Brain microvascular endothelial cell (primary cell): Measurements from ENCODE around the gene GALNT16.

Experiments used
- DNase-seq: peaks from one replicate; pipeline ENCODE4 v3.0.0-alpha.2; 2020
- H3K27ac ChIP-seq: fragments of 250-450 bp; sonication (Bioruptor Pico); 2 replicates; pipeline ENCODE4 v1.5.1; 2020; ENCODE audit warnings: mild to moderate bottlenecking, moderate library complexity
- H3K27me3 ChIP-seq: fragments of 250-450 bp; sonication (Bioruptor Pico); replicated peaks from 2 replicates; pipeline ENCODE4 v1.5.1; 2020; ENCODE audit warnings: mild to moderate bottlenecking
- H3K36me3 ChIP-seq: fragments of 250-450 bp; sonication (Bioruptor Pico); replicated peaks from 2 replicates; pipeline ENCODE4 v1.5.1; 2020; ENCODE audit warnings: mild to moderate bottlenecking
- H3K4me3 ChIP-seq: 2 replicates; pipeline ENCODE4 v1.5.1; 2011; ENCODE audit warnings: low read depth, mild to moderate bottlenecking, control low read depth, low read length, moderate library complexity
- in situ Hi-C: cut with HindIII; loops from 2 replicates; pipeline ENCODE4 v1.10.0; 2017; ENCODE audit warnings: low sequenced_read_pairs, low pct_ligation_motif_present
- TF ChIP-seq, protein P1 (sequence below): IDR thresholded peaks from 2 replicates; pipeline ENCODE4 v1.5.1; 2011; ENCODE audit warnings: low read depth, mild to moderate bottlenecking, moderate library complexity, low read length, control low read depth, inconsistent platforms; ENCODE audit errors: missing control alignments

The GALNT16 gene

DNA sequence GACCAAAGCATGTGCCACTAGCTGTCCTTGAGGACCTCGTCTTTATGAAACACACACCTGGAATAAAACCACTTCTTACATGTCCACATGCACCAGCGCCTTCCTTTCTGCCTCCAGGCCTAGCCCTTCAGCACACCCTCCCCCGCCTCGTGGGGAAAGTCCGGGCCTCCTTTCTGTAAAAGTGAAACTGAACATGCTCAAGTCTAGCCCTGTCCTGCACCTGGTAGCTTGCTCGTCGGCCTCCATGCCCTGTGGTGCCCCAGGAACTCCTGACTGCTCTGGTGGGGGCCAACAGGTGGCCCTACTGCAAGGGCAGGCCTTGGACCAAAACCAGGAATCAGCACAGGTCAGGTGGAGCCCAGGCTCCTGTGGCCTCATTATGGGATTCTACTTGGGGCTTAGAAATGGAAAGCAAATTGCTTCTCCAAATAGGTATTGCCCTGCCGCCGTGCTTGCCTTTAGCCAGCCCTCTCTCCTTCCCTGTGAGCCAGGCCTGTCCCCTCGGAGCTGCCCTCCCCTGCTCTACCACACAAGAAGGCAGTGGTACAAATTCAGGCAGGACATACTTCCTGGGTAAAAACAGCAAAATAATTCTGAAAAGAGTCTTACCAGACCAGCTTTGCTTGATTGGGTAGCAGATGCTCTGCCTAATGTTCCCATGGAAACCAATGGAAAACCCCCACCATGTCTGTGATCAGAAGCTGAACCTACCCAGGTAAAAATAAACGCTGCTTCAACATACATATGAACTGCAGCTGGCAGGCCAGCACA lies 94.6 kb downstream of the GALNT16 start:
- in situ Hi-C loops = no loop called here

DNA sequence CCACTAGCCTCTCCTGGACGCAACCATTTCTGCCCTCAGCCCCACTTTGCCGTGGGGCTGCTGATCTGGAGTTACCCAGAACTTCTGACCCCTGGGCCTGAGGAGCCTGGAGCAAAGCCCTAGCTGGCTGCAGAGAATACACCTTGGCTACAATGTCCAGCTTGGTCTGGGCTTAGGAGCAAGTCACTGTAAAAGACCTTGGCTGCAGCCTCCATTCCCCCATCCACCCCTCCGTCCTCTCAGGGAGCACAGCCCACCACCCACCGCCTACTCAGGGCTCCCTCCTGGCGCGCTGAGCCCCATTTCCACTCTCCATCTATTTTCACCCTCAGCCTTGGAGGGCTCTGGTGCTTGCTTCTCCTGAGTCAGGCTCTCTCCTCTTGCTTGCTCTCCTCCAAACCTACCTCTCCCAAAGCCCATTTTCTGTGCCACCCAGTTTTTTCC lies 95.2 kb downstream of the GALNT16 start:
- H3K4me3 ChIP-seq = no peak overlapping the region
- TF ChIP-seq, protein P1, sequence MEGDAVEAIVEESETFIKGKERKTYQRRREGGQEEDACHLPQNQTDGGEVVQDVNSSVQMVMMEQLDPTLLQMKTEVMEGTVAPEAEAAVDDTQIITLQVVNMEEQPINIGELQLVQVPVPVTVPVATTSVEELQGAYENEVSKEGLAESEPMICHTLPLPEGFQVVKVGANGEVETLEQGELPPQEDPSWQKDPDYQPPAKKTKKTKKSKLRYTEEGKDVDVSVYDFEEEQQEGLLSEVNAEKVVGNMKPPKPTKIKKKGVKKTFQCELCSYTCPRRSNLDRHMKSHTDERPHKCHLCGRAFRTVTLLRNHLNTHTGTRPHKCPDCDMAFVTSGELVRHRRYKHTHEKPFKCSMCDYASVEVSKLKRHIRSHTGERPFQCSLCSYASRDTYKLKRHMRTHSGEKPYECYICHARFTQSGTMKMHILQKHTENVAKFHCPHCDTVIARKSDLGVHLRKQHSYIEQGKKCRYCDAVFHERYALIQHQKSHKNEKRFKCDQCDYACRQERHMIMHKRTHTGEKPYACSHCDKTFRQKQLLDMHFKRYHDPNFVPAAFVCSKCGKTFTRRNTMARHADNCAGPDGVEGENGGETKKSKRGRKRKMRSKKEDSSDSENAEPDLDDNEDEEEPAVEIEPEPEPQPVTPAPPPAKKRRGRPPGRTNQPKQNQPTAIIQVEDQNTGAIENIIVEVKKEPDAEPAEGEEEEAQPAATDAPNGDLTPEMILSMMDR = no peak
- H3K27me3 ChIP-seq = no peaks in the 10 kb centered on the region
- in situ Hi-C loops = no loop called here
- no peaks in the 10 kb centered on the region for H3K36me3 ChIP-seq
- no peak overlapping the region for H3K27ac ChIP-seq
- no peak for DNase-seq

More for the DNA sequence above, 94.6 kb downstream of the GALNT16 start:
- TF ChIP-seq, protein P1 = no peak
- Histone ChIP-seq H3K27ac (no peak overlapping the region), H3K36me3 (no peaks in the 10 kb centered on the region), H3K4me3 (no peak overlapping the region), H3K27me3 (no peaks in the 10 kb centered on the region)
- DNase-seq = no peak

- Histone ChIP-seq H3K27me3 (no peaks in the 10 kb centered on the region), H3K27ac (no peak overlapping the region), H3K4me3 (no peak overlapping the region), H3K36me3 (no peaks in the 10 kb centered on the region)
- TF ChIP-seq, protein P1 = no peak
- in situ Hi-C loops = no loop called here
- peak; percentile 17 for DNase-seq
Observed at GRCh38 chr14:69355607-69356281, 95.8 kb downstream of the GALNT16 start.

DNA sequence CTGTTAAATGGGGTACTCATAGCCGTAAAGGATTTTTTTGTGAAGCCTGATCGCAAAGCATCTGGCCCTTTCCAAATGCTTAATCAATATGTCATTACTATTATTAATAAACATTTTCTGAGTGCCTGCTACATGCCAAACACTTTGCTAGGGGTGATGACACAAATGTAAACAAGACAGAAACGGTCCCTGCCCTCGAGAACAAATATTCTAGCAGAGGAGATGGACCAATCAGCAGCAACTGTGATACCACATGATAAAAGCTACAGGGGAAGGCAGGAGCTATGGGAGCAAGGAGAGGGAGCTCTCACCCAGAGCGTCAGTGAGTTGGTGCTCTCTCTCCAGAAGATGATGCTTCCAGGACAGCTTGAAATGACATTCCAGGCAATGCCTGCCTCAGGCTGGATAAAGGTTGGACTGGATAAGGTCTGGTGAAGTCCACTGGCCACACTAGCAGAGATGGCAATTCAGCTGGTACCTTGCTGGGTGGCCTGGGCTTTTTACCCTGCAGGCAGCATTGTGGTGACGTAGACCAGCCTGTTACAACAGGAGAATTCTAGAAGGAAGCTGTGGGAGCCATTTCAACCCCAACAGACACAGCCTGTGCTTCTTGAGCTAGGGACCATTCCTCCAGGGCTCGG lies 97.1 kb downstream of the GALNT16 start:
- in situ Hi-C loops = no loop called here
- no peak for DNase-seq

DNA sequence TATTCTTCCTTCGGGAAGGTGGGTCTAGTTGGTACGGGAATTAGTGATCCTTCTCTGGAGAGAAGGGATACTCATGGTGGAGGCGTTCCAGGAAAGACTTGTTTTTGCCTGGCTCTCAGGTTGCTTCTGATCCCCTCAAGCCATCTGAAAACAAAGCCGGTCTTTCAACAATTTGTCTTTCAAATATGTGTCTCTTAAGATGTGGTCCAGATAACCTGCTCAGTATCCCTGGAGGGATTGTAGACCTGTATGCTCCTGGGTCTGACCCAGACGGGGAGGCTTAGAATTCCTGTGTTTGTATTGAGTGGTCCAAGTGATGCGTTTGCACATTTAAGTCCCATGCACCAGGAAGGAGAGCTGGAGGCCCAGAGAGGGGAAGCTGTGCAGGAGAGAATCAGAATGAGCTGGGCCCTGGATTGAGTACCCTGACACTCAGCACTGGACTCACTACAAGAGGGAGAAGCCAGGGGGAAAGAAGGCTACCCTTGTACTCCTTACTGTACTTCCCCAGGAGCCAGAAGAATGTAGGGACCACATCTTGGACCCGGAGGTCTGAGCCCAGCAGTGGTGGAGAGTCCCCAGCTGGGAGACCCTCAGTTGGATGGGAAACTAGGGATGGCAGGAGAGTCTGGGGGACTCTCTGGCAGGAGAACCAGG lies 97.7 kb downstream of the GALNT16 start:
- Histone ChIP-seq H3K27me3 (no peaks in the 10 kb centered on the region), H3K27ac (no peak overlapping the region), H3K4me3 (no peak overlapping the region), H3K36me3 (no peaks in the 10 kb centered on the region)
- DNase-seq = no peak
- in situ Hi-C loops = no loop called here
- TF ChIP-seq, protein P1 = no peak

More for the DNA sequence above, 97.1 kb downstream of the GALNT16 start:
- Histone ChIP-seq H3K4me3 (no peak overlapping the region), H3K36me3 (no peaks in the 10 kb centered on the region), H3K27ac (no peak overlapping the region), H3K27me3 (no peaks in the 10 kb centered on the region)
- TF ChIP-seq, protein P1 = no peak
